Measurements from ENCODE around the gene CEBPG.

Gene CEBPG

GRCh38 chr19:33355535-33355934 is 18.0 kb upstream of the CEBPG start:
- no peak for DNase-seq

GRCh38 chr19:33357556-33357955 is 16.0 kb upstream of the CEBPG start:
- DNase-seq = no peak

- DNase-seq = no peak
Observed at GRCh38 chr19:33358408-33358807, 15.1 kb upstream of the CEBPG start.

GRCh38 chr19:33359581-33359980 is 13.9 kb upstream of the CEBPG start:
- no peak for DNase-seq

GRCh38 chr19:33362508-33363228 is 10.8 kb upstream of the CEBPG start:
- DNase-seq = no peak

- DNase-seq = no peak
Observed at GRCh38 chr19:33363476-33363875, 10.0 kb upstream of the CEBPG start.

GRCh38 chr19:33365691-33366090 is 7.8 kb upstream of the CEBPG start:
- no peak for DNase-seq

- no peak for DNase-seq
Observed at GRCh38 chr19:33366127-33366526, 7.4 kb upstream of the CEBPG start.

GRCh38 chr19:33366897-33367296 is 6.6 kb upstream of the CEBPG start:
- DNase-seq = no peak

GRCh38 chr19:33368074-33368864 is 5.2 kb upstream of the CEBPG start:
- no peak for DNase-seq

- no peak for DNase-seq
Observed at GRCh38 chr19:33370783-33371182, 2.7 kb upstream of the CEBPG start.

- DNase-seq = peak; percentile 69
Observed at GRCh38 chr19:33374236-33374714, 766 bp downstream of the CEBPG start.

GRCh38 chr19:33375156-33375836 is 1.8 kb downstream of the CEBPG start:
- no peak for DNase-seq

- DNase-seq = peak; percentile 32
Observed at GRCh38 chr19:33375837-33376159, 2.3 kb downstream of the CEBPG start.

- DNase-seq = no peak
Observed at GRCh38 chr19:33376423-33376822, 2.9 kb downstream of the CEBPG start.

- no peak for DNase-seq
Observed at GRCh38 chr19:33376941-33377557, 3.5 kb downstream of the CEBPG start.

- no peak for DNase-seq
Observed at GRCh38 chr19:33377586-33378475, 4.3 kb downstream of the CEBPG start.

- no peak for DNase-seq
Observed at GRCh38 chr19:33379151-33379829, 5.8 kb downstream of the CEBPG start.

- no peak for DNase-seq
Observed at GRCh38 chr19:33381101-33381500, 7.6 kb downstream of the CEBPG start.

- DNase-seq = no peak
Observed at GRCh38 chr19:33382006-33382405, 8.5 kb downstream of the CEBPG start.

- no peak for DNase-seq
Observed at GRCh38 chr19:33382982-33383381, 9.5 kb downstream of the CEBPG start.

Data from DMS53 (cell line).